HK-2 (cell line): ENCODE measurements around the gene GCK.

Experiments used
- DNase-seq: peaks from one replicate; pipeline ENCODE4 v3.0.0-alpha.2; 2018; ENCODE audit not compliant: unreplicated experiment

The GCK gene

GRCh38 chr7:44116789-44117666, 72.2 kb downstream of the GCK start:
- no peak for DNase-seq

- DNase-seq = no peak
Measured at GRCh38 chr7:44116087-44116788, 73.0 kb downstream of the GCK start.

GRCh38 chr7:44114586-44115310, 74.5 kb downstream of the GCK start:
- DNase-seq = no peak

DNA sequence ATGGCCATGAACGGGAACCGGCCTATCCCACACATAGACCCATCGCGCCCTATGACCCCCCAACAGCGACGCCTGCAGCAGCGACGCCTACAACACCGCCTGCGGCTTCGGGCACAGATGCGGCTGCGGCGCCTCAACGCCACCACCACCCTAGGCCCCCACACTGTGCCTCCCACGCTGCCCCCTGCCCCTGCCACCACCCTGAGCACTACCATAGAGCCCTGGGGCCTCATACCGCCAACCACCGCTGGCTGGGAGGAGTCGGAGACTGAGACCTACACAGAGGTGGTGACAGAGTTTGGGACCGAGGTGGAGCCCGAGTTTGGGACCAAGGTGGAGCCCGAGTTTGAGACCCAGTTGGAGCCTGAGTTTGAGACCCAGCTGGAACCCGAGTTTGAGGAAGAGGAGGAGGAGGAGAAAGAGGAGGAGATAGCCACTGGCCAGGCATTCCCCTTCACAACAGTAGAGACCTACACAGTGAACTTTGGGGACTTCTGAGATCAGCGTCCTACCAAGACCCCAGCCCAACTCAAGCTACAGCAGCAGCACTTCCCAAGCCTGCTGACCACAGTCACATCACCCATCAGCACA, 75.4 kb downstream of the GCK start:
- DNase-seq = no peak

- DNase-seq = no peak
Measured at GRCh38 chr7:44112997-44113763, 76.1 kb downstream of the GCK start.

- DNase-seq = no peak
Measured at GRCh38 chr7:44112231-44112996, 76.8 kb downstream of the GCK start.

DNA sequence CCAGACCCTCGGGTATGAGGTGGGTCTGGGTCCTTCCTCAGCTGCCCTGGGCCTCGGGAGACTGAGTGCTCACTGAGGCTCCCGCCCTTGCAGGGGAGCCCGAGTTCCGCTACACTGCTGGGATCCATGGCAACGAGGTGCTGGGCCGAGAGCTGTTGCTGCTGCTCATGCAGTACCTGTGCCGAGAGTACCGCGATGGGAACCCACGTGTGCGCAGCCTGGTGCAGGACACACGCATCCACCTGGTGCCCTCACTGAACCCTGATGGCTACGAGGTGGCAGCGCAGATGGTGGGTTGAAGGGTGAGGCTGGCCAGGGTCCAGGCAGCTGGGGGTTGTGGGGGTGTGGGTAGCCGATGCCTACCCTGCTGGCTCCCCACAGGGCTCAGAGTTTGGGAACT, 77.5 kb downstream of the GCK start:
- no peak for DNase-seq

GRCh38 chr7:44110719-44111635, 78.3 kb downstream of the GCK start:
- DNase-seq = no peak

DNA sequence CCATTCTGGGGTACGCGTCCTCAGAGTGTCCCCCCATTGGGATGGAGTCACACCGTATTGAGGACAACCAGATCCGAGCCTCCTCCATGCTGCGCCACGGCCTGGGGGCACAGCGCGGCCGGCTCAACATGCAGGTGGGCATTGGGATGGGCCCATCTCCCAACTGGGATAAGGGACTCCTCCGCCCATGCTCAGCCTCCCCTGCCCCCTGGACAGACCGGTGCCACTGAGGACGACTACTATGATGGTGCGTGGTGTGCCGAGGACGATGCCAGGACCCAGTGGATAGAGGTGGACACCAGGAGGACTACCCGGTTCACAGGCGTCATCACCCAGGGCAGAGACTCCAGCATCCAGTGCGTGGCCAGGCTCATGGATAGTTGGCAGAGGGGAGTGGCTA, 79.2 kb downstream of the GCK start:
- no peak for DNase-seq

DNA sequence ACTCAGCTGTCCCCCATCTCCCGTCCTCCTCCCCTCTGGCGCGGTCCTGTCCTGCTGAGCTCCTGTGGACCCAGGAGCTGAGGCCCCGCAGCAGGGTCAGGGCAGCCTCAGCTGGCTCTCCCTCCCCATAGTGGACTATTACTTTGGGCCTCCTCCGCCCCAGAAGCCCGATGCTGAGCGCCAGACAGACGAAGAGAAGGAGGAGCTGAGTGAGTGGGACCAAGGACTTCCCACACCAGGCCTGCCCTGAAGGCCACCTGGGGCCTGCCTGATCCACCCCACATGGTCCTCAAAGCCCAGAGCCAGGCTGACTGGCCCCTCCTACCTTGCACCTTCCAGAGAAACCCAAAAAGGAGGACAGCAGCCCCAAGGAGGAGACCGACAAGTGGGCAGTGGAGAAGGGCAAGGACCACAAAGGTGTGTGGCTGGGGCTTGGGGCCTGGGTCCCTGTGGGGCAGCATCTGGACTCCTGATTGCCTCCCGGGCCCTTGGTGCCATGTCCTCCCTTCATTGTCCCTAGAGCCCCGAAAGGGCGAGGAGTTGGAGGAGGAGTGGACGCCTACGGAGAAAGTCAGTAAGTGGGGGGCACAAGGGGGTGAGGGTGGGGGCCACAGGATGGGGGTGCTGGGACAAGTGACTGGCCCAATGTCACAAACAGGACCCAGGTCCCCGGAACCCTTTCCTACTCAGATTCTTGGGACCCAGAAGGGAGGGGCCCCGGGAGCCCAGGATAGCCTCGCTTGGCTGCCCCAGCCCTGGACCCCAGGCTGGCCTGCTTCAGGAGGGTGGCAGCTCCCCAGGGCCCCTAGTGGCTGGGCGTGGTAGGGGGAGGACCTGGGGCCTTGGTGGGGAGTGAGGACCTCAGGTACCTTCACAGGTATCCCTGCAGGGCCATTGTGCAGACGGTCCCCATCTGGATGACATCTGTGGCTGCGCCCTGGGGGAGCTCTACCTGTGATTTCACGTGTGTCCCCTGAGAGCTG, 80.2 kb downstream of the GCK start:
- DNase-seq = no peak

- DNase-seq = no peak
Measured at GRCh38 chr7:44107961-44108767, 81.1 kb downstream of the GCK start.

DNA sequence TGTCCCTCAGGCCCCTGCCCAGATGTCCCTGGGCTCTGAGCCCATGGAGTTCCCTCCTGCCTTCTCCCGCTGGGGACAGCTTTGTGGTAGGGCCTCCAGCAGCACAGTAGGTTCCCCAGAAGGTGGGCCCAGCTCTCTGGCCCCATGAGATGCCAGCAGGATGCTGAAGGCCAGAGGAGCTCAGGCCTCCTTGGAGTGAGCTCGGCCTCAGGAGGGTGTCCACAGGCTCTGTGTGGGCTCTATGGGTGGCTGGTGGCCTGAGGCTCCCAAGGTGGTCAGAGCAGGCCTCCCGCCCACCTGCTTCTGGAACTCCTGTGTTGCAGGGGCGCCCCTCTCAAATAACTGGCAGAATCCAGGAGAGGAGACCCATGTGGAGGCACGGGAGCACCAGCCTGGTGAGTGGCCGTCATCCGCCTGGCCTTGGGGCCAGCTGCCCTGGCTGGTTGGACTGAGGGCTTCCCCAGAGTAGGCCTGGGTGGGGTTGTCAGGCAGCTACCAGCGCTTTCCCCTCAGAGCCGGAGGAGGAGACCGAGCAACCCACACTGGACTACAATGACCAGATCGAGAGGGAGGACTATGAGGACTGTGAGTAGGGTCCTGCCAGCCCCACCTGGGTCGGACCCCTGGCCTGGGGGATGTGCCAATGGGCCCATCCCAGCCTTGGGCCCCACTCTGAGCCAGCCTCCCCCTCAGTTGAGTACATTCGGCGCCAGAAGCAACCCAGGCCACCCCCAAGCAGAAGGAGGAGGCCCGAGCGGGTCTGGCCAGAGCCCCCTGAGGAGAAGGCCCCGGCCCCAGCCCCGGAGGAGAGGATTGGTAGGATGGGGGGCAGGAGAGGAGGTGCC, 81.9 kb downstream of the GCK start:
- no peak for DNase-seq

DNA sequence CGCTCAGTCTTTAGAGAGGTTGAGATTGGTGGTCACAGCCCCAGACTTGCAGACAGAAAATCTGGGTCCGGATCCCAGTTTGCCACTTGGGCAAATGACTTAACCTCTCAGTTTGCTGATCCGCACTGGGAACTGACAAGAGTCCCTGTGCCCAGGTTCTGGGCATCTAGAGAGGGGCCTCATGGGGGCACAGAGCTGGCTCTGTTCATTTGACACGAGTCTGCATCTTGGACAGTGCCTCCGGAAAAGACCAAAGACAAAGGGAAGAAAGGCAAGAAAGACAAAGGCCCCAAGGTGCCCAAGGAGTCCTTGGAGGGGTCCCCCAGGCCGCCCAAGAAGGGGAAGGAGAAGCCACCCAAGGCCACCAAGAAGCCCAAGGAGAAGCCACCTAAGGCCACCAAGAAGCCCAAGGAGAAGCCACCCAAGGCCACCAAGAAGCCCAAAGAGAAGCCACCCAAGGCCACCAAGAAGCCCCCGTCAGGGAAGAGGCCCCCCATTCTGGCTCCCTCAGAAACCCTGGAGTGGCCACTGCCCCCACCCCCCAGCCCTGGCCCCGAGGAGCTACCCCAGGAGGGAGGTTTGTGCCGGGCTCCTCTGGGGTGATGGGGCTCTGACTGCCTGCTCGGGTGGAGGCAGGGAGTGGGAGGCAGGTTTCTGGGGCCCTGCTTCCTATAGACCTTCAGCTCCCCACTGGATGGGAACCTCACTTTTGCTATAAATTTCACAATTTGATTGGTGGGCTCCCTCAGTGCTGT, 82.8 kb downstream of the GCK start:
- DNase-seq = no peak

GRCh38 chr7:44105832-44106231, 83.4 kb downstream of the GCK start:
- no peak for DNase-seq

GRCh38 chr7:44104860-44105771, 84.1 kb downstream of the GCK start:
- no peak for DNase-seq
